OCI-LY1 (cell line): ENCODE data around the gene DHRS1.

Experiments
- H2AFZ ChIP-seq: fragments of 200-600 bp; sonication (generic), shearing (Covaris generic); 2 replicates; pipeline ENCODE4 v1.6.0; 2014; ENCODE audit warnings: antibody characterized with exemption, mild to moderate bottlenecking, low read length
- H3F3A ChIP-seq: fragments of 200-600 bp; sonication (generic), shearing (Covaris generic); 2 replicates; pipeline ENCODE4 v1.6.0; 2014; ENCODE audit warnings: mild to moderate bottlenecking, antibody characterized with exemption, low read length, moderate library complexity; ENCODE audit not compliant: insufficient read depth
- H3K27ac ChIP-seq: fragments of 200-600 bp; sonication (generic); 2 replicates; pipeline ENCODE4 v1.5.1; 2014; ENCODE audit warnings: low read length, mixed run types, mild to moderate bottlenecking, low read depth; ENCODE audit not compliant: poor library complexity, severe bottlenecking
- H3K27me3 ChIP-seq: fragments of 200-600 bp; sonication (generic); 2 replicates; pipeline ENCODE4 v1.6.0; 2014; ENCODE audit warnings: antibody characterized with exemption, mild to moderate bottlenecking, low read length, moderate library complexity; ENCODE audit not compliant: insufficient read depth
- H3K36me3 ChIP-seq: fragments of 200-600 bp; sonication (generic); 2 replicates; pipeline ENCODE4 v1.6.1; 2014; ENCODE audit warnings: mild to moderate bottlenecking, antibody characterized with exemption, low read length, moderate library complexity, mixed read lengths; ENCODE audit not compliant: insufficient read depth
- H3K4me1 ChIP-seq: fragments of 200-600 bp; sonication (generic); 2 replicates; pipeline ENCODE4 v1.5.1; 2014; ENCODE audit warnings: mild to moderate bottlenecking, low read length, moderate library complexity; ENCODE audit not compliant: insufficient read depth, severe bottlenecking
- H3K4me2 ChIP-seq: fragments of 200-600 bp; sonication (generic), shearing (Covaris generic); 2 replicates; pipeline ENCODE4 v1.6.1; 2014; ENCODE audit warnings: low read length
- H3K4me3 ChIP-seq: fragments of 200-600 bp; sonication (generic); 2 replicates; pipeline ENCODE4 v1.5.1; 2014; ENCODE audit warnings: low read length, low read depth, mild to moderate bottlenecking, mixed read lengths; ENCODE audit not compliant: poor library complexity, severe bottlenecking
- H3K79me2 ChIP-seq: fragments of 200-600 bp; shearing (Covaris generic); 2 replicates; pipeline ENCODE4 v1.6.1; 2016; ENCODE audit warnings: mixed run types, low read length, mixed read lengths; ENCODE audit not compliant: insufficient read depth
- H3K9ac ChIP-seq: fragments of 200-600 bp; sonication (generic), shearing (Covaris generic); 2 replicates; pipeline ENCODE4 v1.6.1; 2014; ENCODE audit warnings: mild to moderate bottlenecking, low read length, mixed read lengths
- H3K9me2 ChIP-seq: fragments of 200-600 bp; sonication (generic), shearing (Covaris generic); 2 replicates; pipeline ENCODE4 v1.6.1; 2014; ENCODE audit warnings: low read depth, mild to moderate bottlenecking, low read length, mixed read lengths
- H3K9me3 ChIP-seq: fragments of 200-600 bp; shearing (Covaris generic); 2 replicates; pipeline ENCODE4 v1.6.1; 2014; ENCODE audit warnings: low read length, mixed read lengths
- H4K20me1 ChIP-seq: fragments of 200-600 bp; sonication (generic), shearing (Covaris generic); 2 replicates; pipeline ENCODE4 v1.6.0; 2016; ENCODE audit warnings: mild to moderate bottlenecking, low read length; ENCODE audit not compliant: insufficient read depth
- EZH2 ChIP-seq: fragments of 200-600 bp; sonication (generic), shearing (Covaris generic); IDR thresholded peaks from 2 replicates; pipeline ENCODE4 v1.8.0; 2017; ENCODE audit warnings: borderline replicate concordance, mixed run types, mild to moderate bottlenecking, antibody characterized with exemption, low read length, moderate library complexity, mixed read lengths
- TF ChIP-seq, protein P1 (sequence below): fragments of 200-600 bp; sonication (generic), shearing (Covaris generic); IDR thresholded peaks from 2 replicates; pipeline ENCODE4 v1.5.1; 2017; ENCODE audit warnings: mild to moderate bottlenecking, antibody characterized with exemption, low read length, moderate library complexity, mixed read lengths

The DHRS1 gene

DNA sequence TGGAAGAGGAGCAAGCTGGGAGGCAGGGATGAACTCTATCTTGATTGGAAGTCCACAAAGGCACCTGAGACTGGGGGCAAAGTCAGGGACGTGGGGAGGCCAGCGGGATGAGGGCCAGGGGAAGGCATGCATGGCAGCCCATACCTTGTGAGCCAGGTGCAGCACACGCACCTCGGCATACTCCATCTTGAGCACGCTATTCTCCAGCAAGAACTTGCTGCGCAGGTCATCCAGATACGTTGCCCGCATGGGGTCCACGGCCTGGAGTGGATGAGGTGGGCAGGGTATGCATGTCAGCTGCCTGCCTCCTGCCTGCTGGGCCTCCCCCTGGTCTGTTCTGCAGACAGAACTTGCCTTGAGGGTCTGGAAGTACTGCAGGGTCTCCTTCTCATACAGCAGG is 32.1 kb downstream of the DHRS1 start:
- TF ChIP-seq, protein P1, sequence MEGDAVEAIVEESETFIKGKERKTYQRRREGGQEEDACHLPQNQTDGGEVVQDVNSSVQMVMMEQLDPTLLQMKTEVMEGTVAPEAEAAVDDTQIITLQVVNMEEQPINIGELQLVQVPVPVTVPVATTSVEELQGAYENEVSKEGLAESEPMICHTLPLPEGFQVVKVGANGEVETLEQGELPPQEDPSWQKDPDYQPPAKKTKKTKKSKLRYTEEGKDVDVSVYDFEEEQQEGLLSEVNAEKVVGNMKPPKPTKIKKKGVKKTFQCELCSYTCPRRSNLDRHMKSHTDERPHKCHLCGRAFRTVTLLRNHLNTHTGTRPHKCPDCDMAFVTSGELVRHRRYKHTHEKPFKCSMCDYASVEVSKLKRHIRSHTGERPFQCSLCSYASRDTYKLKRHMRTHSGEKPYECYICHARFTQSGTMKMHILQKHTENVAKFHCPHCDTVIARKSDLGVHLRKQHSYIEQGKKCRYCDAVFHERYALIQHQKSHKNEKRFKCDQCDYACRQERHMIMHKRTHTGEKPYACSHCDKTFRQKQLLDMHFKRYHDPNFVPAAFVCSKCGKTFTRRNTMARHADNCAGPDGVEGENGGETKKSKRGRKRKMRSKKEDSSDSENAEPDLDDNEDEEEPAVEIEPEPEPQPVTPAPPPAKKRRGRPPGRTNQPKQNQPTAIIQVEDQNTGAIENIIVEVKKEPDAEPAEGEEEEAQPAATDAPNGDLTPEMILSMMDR, result no peak
- no peak for TF ChIP-seq EZH2
- no peaks in the 10 kb centered on the region for H3K27me3 ChIP-seq
- no peak overlapping the region for H3K9ac ChIP-seq
- H2AFZ ChIP-seq, result no peak overlapping the region
- H3K4me2 ChIP-seq, result no peak overlapping the region
- no peak overlapping the region for H3K4me3 ChIP-seq
- no peaks in the 10 kb centered on the region for H4K20me1 ChIP-seq
- H3K9me2 ChIP-seq, result no peaks in the 10 kb centered on the region
- no peaks in the 10 kb centered on the region for H3K9me3 ChIP-seq
- H3K36me3 ChIP-seq, result 0 out of 2 replicates have a peak, but pooled peaks cover 3% of the 10 kb centered on the region
- no peaks in the 10 kb centered on the region for H3F3A ChIP-seq
- H3K27ac ChIP-seq, result no peak overlapping the region
- H3K79me2 ChIP-seq, result no peaks in the 10 kb centered on the region
- peaks cover 19% of the 10 kb centered on the region for H3K4me1 ChIP-seq

DNA sequence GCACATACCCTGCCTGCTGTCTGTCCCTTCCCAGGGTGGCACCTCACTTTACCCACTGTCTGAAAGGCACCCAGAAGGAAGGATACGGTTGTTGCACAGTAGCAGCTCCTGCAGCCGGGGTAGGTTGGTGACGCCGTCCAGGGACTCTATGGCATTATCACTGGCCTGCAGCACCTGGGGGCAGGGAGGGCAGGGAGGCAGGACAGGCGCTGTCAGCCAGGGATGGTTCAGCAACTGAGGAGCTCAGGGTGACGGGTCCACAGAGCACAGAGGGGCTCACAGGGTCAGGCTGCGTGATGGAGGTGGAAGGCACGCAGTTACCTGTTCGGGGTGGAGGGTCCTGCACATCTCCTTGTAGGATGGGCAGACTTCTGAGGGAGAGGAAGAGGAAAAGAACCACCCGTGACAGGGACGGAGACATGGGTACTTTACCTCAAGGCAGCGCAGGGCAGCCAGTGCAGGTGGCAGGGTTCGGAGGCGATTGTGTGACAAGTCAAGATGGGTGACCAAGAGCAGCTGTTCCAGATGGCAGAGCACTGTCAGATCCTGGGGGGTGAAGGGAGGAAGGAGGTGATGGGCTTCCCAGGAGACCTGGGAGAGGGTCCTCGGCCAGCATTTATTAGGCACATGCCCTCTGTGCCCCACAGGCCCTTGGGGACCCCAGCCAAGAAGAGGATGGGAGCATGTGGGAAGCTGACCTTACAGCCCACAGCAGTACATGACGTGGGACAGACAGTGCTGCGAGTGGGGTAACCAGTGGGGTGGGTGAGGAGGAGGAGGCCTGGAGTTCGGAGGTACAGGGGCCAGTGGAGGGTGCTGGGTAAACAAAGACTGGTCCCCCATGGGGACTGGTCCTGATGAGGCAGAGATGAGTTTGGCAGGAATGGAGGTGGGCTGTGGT is 33.0 kb downstream of the DHRS1 start:
- H4K20me1 ChIP-seq, result no peaks in the 10 kb centered on the region
- H3K9ac ChIP-seq, result no peak overlapping the region
- TF ChIP-seq, protein P1, result no peak
- no peak for TF ChIP-seq EZH2
- H3K36me3 ChIP-seq, result 0 out of 2 replicates have a peak, but pooled peaks cover 3% of the 10 kb centered on the region
- no peaks in the 10 kb centered on the region for H3F3A ChIP-seq
- H3K9me2 ChIP-seq, result no peaks in the 10 kb centered on the region
- peaks cover 9% of the 10 kb centered on the region for H3K4me1 ChIP-seq
- H3K4me3 ChIP-seq, result no peak overlapping the region
- no peak overlapping the region for H3K27ac ChIP-seq
- no peaks in the 10 kb centered on the region for H3K79me2 ChIP-seq
- no peak overlapping the region for H2AFZ ChIP-seq
- H3K27me3 ChIP-seq, result no peaks in the 10 kb centered on the region
- H3K9me3 ChIP-seq, result no peaks in the 10 kb centered on the region
- H3K4me2 ChIP-seq, result no peak overlapping the region

DNA sequence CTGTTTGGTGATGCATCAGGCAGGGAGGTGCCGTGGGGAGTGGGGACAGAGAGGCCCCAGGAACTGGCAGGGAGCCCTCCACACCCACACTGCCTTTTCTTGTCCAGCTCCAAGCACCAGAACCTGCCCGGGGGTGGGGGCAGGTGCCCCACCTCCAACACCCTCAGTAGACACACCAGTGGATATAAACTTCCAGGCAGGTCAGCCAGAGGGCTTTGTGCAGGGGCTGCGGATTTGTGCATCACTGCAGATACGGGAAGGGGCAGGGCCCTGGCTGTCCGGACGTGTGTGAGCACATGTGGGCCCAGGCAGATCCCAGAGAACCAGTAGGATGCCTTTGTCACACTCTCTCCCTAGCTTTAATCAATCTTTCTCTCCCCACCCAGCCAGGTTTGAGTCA is 35.3 kb downstream of the DHRS1 start:
- Histone ChIP-seq H3K9me2 (no peaks in the 10 kb centered on the region), H3F3A (no peaks in the 10 kb centered on the region), H3K27ac (no peak overlapping the region), H4K20me1 (no peaks in the 10 kb centered on the region), H3K4me1 (no peaks in the 10 kb centered on the region), H3K4me2 (no peak overlapping the region), H3K27me3 (no peaks in the 10 kb centered on the region), H3K9ac (no peak overlapping the region), H3K36me3 (0 out of 2 replicates have a peak, but pooled peaks cover 3% of the 10 kb centered on the region), H3K4me3 (no peak overlapping the region), H2AFZ (no peak overlapping the region), H3K79me2 (no peaks in the 10 kb centered on the region), H3K9me3 (no peaks in the 10 kb centered on the region)
- TF ChIP-seq, protein P1, result no peak
- TF ChIP-seq EZH2, result no peak
